HG03159 (cell line): ENCODE measurements around the gene MCCD1.
"Not testable (repeated sequence)": the region's sequence is repeated elsewhere in the genome, so short reads cannot be mapped to it uniquely, and the experiment has no call there.

Experiments
- ATAC-seq: cut with Tn5 transposase; IDR thresholded peaks from one replicate; pipeline ENCODE4 v1.9.1; 2021; ENCODE audit warnings: mild to moderate bottlenecking, moderate library complexity; ENCODE audit not compliant: unreplicated experiment

MCCD1 gene

GRCh38 chr6:31528821-31529328 lies at the start of gene MCCD1:
MCCD1 (plus strand) TSS chr6:31528962; CDS start chr6:31529015, 53 bp downstream.
- no peak for ATAC-seq

GRCh38 chr6:31479151-31479932 lies 49.4 kb upstream of the MCCD1 start:
- ATAC-seq, result no peak

- no peak for ATAC-seq
Measured at GRCh38 chr6:31479933-31480535, 48.7 kb upstream of the MCCD1 start.

GRCh38 chr6:31480574-31480973 lies 48.2 kb upstream of the MCCD1 start:
- no peak for ATAC-seq

GRCh38 chr6:31483392-31483791 lies 45.4 kb upstream of the MCCD1 start:
- no peak for ATAC-seq

- ATAC-seq, result no peak
Measured at GRCh38 chr6:31485055-31485454, 43.7 kb upstream of the MCCD1 start.

- ATAC-seq, result not testable (repeated sequence)
Measured at GRCh38 chr6:31486065-31486837, 42.5 kb upstream of the MCCD1 start.

GRCh38 chr6:31487674-31488073 lies 41.1 kb upstream of the MCCD1 start:
- ATAC-seq, result not testable (repeated sequence)

- no peak for ATAC-seq
Measured at GRCh38 chr6:31489086-31489485, 39.7 kb upstream of the MCCD1 start.

GRCh38 chr6:31490115-31490873 lies 38.5 kb upstream of the MCCD1 start:
- no peak for ATAC-seq

- ATAC-seq, result not testable (repeated sequence)
Measured at GRCh38 chr6:31493550-31493874, 35.2 kb upstream of the MCCD1 start.

GRCh38 chr6:31493875-31494694 lies 34.7 kb upstream of the MCCD1 start:
- ATAC-seq, result peak; percentile 42

GRCh38 chr6:31495580-31495979 lies 33.2 kb upstream of the MCCD1 start:
- no peak for ATAC-seq

GRCh38 chr6:31496826-31497225 lies 31.9 kb upstream of the MCCD1 start:
- not testable (repeated sequence) for ATAC-seq

GRCh38 chr6:31497531-31498476 lies 31.0 kb upstream of the MCCD1 start, which contains the start of gene MICB:
MICB (plus strand) TSS chr6:31498145; CDS start chr6:31498194, 49 bp downstream.
- peak; percentile 43 for ATAC-seq

GRCh38 chr6:31498748-31499147 lies 30.0 kb upstream of the MCCD1 start:
- no peak for ATAC-seq

GRCh38 chr6:31499648-31500047 lies 29.1 kb upstream of the MCCD1 start:
- ATAC-seq, result not testable (repeated sequence)

GRCh38 chr6:31502586-31502985 lies 26.2 kb upstream of the MCCD1 start:
- no peak for ATAC-seq

- not testable (repeated sequence) for ATAC-seq
Measured at GRCh38 chr6:31509036-31509435, 19.7 kb upstream of the MCCD1 start.
